GM12878 (cell line): ENCODE measurements around the gene AIF1. TPM values are rescaled to one million over a fixed set of nuclear protein-coding genes. Genes with fewer than 3 reads are reported as not detected.
A peak's percentile ranks its signal among the peaks of the same experiment; 100 is the strongest.

Experiments used
- ATAC-seq: fragments of 200-7000 bp; cut with Tn5 transposase; 3 replicates; pipeline ENCODE4 v1.9.1; 2020; ENCODE audit warnings: mild to moderate bottlenecking, moderate library complexity
- BruUV-seq: library from RNA; stranded (reverse); fragments of 400-500 nt; replicated peaks from 2 replicates; lab custom pipeline; 2021; lab: Mats Ljungman, UMichigan
- CTCF ChIA-PET: fragments of 300-600 bp; sonication (Branson Sonifier 250); formaldehyde crosslinking; extraction: SDS; loops from one replicate; lab custom pipeline; 2021; ENCODE audit warnings: inconsistent platforms; lab: Yijun Ruan, JAX
- POLR2A ChIA-PET: fragments of 350-600 bp; formaldehyde crosslinking; extraction: SDS; loops from one replicate; lab custom pipeline; 2021; ENCODE audit warnings: inconsistent platforms; lab: Charles Lee
- RAD21 ChIA-PET: fragments of 300-600 bp; sonication (Branson Sonifier 250); formaldehyde crosslinking; loops from one replicate; lab custom pipeline; 2023; ENCODE audit warnings: antibody characterized with exemption; ENCODE audit not compliant: unreplicated experiment; lab: Charles Lee
- SMC1A ChIA-PET: fragments of 300-600 bp; sonication (Branson Sonifier 250); formaldehyde crosslinking; loops from one replicate; lab custom pipeline; 2023; ENCODE audit not compliant: unreplicated experiment, uncharacterized antibody; lab: Charles Lee
- DNase-seq: peaks from one replicate; pipeline ENCODE4 v3.0.0-alpha.2; 2011; ENCODE audit warnings: low read depth, low spot score
- FAIRE-seq: peaks from 3 replicates; lab custom pipeline; 2011; peaks lifted over from hg19 to GRCh38; lab: Jason Lieb, UNC
- H2AFZ ChIP-seq: 2 replicates; pipeline ENCODE4 v1.6.0; 2011; ENCODE audit warnings: low read depth, low read length, control low read depth; ENCODE audit not compliant: control insufficient read depth
- H3K27ac ChIP-seq: 2 replicates; pipeline ENCODE4 v1.5.1; 2011; ENCODE audit warnings: control low read depth; ENCODE audit not compliant: control insufficient read depth, insufficient read depth
- H3K27me3 ChIP-seq, 2 experiments: replicated peaks in 1 of 2; 2 replicates each; pipeline versions ENCODE4 v1.6.0 to v1.6.1; 2011; ENCODE audit warnings: low read length in 1 of 2; ENCODE audit not compliant: control insufficient read depth in 2 of 2, insufficient read depth in 2 of 2
- H3K36me3 ChIP-seq, 2 experiments: 2 replicates each; pipeline ENCODE4 v1.5.1; 2011; ENCODE audit warnings: low read length in 1 of 2; ENCODE audit not compliant: control insufficient read depth in 2 of 2, insufficient read depth in 2 of 2
- H3K4me1 ChIP-seq: 2 replicates; pipeline ENCODE4 v1.6.1; 2011; ENCODE audit warnings: mild to moderate bottlenecking, low read length, moderate library complexity, mixed read lengths; ENCODE audit not compliant: control insufficient read depth, insufficient read depth
- H3K4me2 ChIP-seq: 2 replicates; pipeline ENCODE4 v1.6.0; 2011; ENCODE audit warnings: control low read depth; ENCODE audit not compliant: control insufficient read depth, insufficient read depth
- H3K4me3 ChIP-seq: fragments of 200-600 bp; sonication (generic); 2 replicates; pipeline ENCODE4 v1.5.1; 2016
- H3K79me2 ChIP-seq: 2 replicates; pipeline ENCODE4 v1.6.0; 2011; ENCODE audit warnings: low read length; ENCODE audit not compliant: control insufficient read depth, insufficient read depth
- H3K9ac ChIP-seq: 2 replicates; pipeline ENCODE4 v1.8.0; 2011; ENCODE audit warnings: low read length, control low read depth, mixed read lengths; ENCODE audit not compliant: control insufficient read depth, insufficient read depth
- H3K9me3 ChIP-seq: replicated peaks from 3 replicates; pipeline ENCODE4 v1.5.1; 2011; ENCODE audit warnings: mild to moderate bottlenecking, low read length; ENCODE audit not compliant: control insufficient read depth, insufficient read depth
- H4K20me1 ChIP-seq: 2 replicates; pipeline ENCODE4 v1.6.0; 2011; ENCODE audit not compliant: control insufficient read depth, insufficient read depth
- BACH1 ChIP-seq: fragments of 450-650 bp; IDR thresholded peaks from 2 replicates; pipeline ENCODE4 v1.6.1; 2017; ENCODE audit warnings: mild to moderate bottlenecking, borderline replicate concordance
- EGR1 ChIP-seq, 2 experiments: IDR thresholded peaks; 1 replicate in 1 of 2; 2 replicates in 1 of 2; pipeline ENCODE4 v1.6.1; 2011 to 2012; ENCODE audit warnings: low read depth in 2 of 2, low read length in 2 of 2, borderline replicate concordance in 1 of 2, mild to moderate bottlenecking in 1 of 2, moderate library complexity in 1 of 2
- GATAD2B ChIP-seq: fragments of 450-650 bp; conservative IDR thresholded peaks from 2 replicates; pipeline ENCODE4 v1.6.1; 2017; ENCODE audit warnings: low read depth, mild to moderate bottlenecking, moderate library complexity
- LARP7 ChIP-seq: fragments of 450-650 bp; IDR thresholded peaks from 2 replicates; pipeline ENCODE4 v1.6.1; 2017; ENCODE audit warnings: mild to moderate bottlenecking
- MEF2A ChIP-seq: IDR thresholded peaks from 2 replicates; pipeline ENCODE4 v1.6.1; 2011; ENCODE audit warnings: low read depth, mild to moderate bottlenecking, low read length, moderate library complexity; ENCODE audit not compliant: insufficient read depth
- MEF2B ChIP-seq: fragments of 450-650 bp; IDR thresholded peaks from 2 replicates; pipeline ENCODE4 v1.6.1; 2018; ENCODE audit warnings: mild to moderate bottlenecking, moderate library complexity; ENCODE audit not compliant: partially characterized antibody, poor library complexity, severe bottlenecking
- NBN ChIP-seq: fragments of 450-650 bp; IDR thresholded peaks from 2 replicates; pipeline ENCODE4 v1.6.1; 2016
- NR2F1 ChIP-seq: fragments of 450-650 bp; conservative IDR thresholded peaks from 2 replicates; pipeline ENCODE4 v1.6.1; 2017; ENCODE audit warnings: mild to moderate bottlenecking
- POLR2A ChIP-seq: IDR thresholded peaks from 2 replicates; pipeline ENCODE4 v1.6.1; 2011; ENCODE audit warnings: low read depth, mild to moderate bottlenecking, low read length
- SMAD1 ChIP-seq: fragments of 450-650 bp; IDR thresholded peaks from 2 replicates; pipeline ENCODE4 v1.6.1; 2018; ENCODE audit warnings: mild to moderate bottlenecking, low read depth; ENCODE audit not compliant: partially characterized antibody
- SREBF2 ChIP-seq: IDR thresholded peaks from 2 replicates; pipeline ENCODE4 v1.6.1; 2012; ENCODE audit warnings: mild to moderate bottlenecking, low read length
- TAF1 ChIP-seq: IDR thresholded peaks from 2 replicates; pipeline ENCODE4 v1.6.1; 2011; ENCODE audit warnings: mild to moderate bottlenecking, low read depth, low read length, borderline replicate concordance
- TARDBP ChIP-seq: IDR thresholded peaks from 2 replicates; pipeline ENCODE4 v1.6.1; 2016; ENCODE audit warnings: borderline replicate concordance
- TCF3 ChIP-seq: IDR thresholded peaks from 2 replicates; pipeline ENCODE4 v1.6.1; 2012; ENCODE audit warnings: low read depth, mild to moderate bottlenecking, low read length, borderline replicate concordance; ENCODE audit not compliant: insufficient read depth
- TCF7 ChIP-seq: IDR thresholded peaks from 2 replicates; pipeline ENCODE4 v1.6.1; 2014; ENCODE audit warnings: antibody characterized with exemption, borderline replicate concordance
- ZBED1 ChIP-seq: IDR thresholded peaks from 2 replicates; pipeline ENCODE4 v1.6.1; 2016; ENCODE audit warnings: borderline replicate concordance
- ZNF207 ChIP-seq: fragments of 450-650 bp; IDR thresholded peaks from 2 replicates; pipeline ENCODE4 v1.6.1; 2014; ENCODE audit warnings: antibody characterized with exemption, mild to moderate bottlenecking, borderline replicate concordance
- ZNF687 ChIP-seq: fragments of 450-650 bp; IDR thresholded peaks from 2 replicates; pipeline ENCODE4 v1.6.1; 2017; ENCODE audit warnings: mild to moderate bottlenecking, moderate library complexity
- WGBS: methylation state at CpG from one replicate; pipeline ENCODE4 v1.1.6; 2016; ENCODE audit warnings: low lambda C conversion rate; ENCODE audit not compliant: insufficient replicate concordance, insufficient coverage; ENCODE audit errors: missing lambda C conversion rate; 5-methylcytosine and 5-hydroxymethylcytosine counted together
- in situ Hi-C: fragments of 300-500 bp; cut with MboI; formaldehyde crosslinking; loops from 9 replicates; pipeline ENCODE4 v1.14.3; 2018; ENCODE audit warnings: mixed read lengths
- intact Hi-C: fragments of 100-400 bp; cut with micrococcal nuclease; formaldehyde crosslinking; loops from one replicate; pipeline ENCODE4 v1.14.2; 2022; ENCODE audit not compliant: unreplicated experiment
- polyA plus RNA-seq, 11 experiments: library from polyadenylated mRNA; depleted of rRNA in 4 of 11; unstranded in 6 of 11; stranded (reverse) in 5 of 11; fragments of >200 nt; fragmentation: Nextera tagmentation in 4 of 11; fragmentation: Illumina TruSeq in 1 of 11; extraction: Ambion mirVana in 4 of 11; extraction: Trizol in 1 of 11; gene quantifications; 1 replicate in 1 of 11; 2 replicates in 10 of 11; pipeline versions ENCODE4 v1.2.1 to v1.2.3, GENCODE V29; 2011 to 2016; ENCODE audit warnings: inconsistent platforms in 2 of 11, missing spikeins in 2 of 11, low read depth in 1 of 11
- total RNA-seq, 4 experiments: library from RNA; depleted of rRNA in 3 of 4; stranded (reverse); fragments of >200 nt in 3 of 4; fragmentation: Illumina TruSeq in 1 of 4; extraction: Trizol in 1 of 4; gene quantifications; 2 replicates each; pipeline versions ENCODE4 v1.2.1 to v1.2.3, GENCODE V29; 2013 to 2021
- TF ChIP-seq, protein P1 (sequence below): fragments of 450-650 bp; IDR thresholded peaks from 2 replicates; pipeline ENCODE4 v1.6.1; 2017; ENCODE audit warnings: low read depth, mild to moderate bottlenecking, moderate library complexity

AIF1 gene
- total and polyA plus RNA-seq, 10 of the 15 experiments (the other 5 are each of a cell fraction or from before 2014, with no cell fraction given), result 1.9 to 256 (median 134) TPM

DNA sequence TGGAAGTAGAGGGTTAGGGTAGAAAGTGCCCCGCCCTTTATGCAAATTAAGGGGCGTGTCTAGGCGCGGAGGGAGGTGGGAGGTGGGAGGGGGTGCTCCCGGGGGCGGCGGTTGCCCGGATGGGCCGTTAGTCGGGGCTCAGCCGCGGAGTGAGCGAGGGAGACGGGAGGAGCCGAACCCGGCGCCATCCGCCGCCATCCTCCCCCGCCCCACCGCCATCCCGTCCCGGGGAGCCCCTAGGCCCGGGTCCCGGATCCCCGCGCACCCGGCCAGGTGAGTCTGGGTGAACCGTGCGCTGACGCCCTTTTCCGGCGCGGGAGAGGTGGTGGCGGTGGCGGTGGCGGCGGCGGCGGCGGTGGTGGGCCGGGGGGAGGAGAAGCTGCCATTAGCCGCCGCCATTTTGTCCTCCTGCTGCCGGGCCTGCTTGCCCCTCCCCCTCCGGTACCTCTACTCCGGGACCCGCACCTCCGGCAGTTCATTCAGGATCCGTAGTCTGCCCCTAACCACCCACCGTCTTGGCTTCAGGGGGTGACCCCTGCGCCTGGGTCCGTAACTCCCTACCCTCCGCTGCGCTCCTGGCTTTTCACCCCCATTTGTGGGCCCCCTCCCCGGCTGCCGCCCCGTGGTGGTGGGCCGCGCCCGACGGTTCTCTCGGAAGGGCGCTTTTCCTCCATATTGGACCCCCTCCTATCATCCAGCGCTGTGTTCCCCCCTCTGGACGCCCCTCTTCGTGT lies 5.7 kb downstream of the AIF1 start, which contains the start of gene PRRC2A:
PRRC2A (plus strand) TSS at position 130 of the 734 bp plus-strand sequence. CDS start 2,075 bp downstream, outside the sequence.
- H3K9me3 ChIP-seq, result no peaks in the 10 kb centered on the region
- intact Hi-C loops, result loop anchor here (1.0 kb wide), 2 partner anchors 32 to 45 kb away; partner anchors contain the start of gene BAG6
- H2AFZ ChIP-seq, result peak within 1 kb of the TSS; percentile 77
- RAD21 ChIA-PET, result no interaction called here
- peak within 1 kb of the TSS; percentile 98 for H3K27ac ChIP-seq
- H3K4me2 ChIP-seq, result peak within 1 kb of the TSS; percentile 80
- H3K79me2 ChIP-seq, result peaks cover 48% of the 10 kb centered on the region
- H3K4me1 ChIP-seq, result peaks cover 13% of the 10 kb centered on the region
- in situ Hi-C loops, result no loop called here
- no TSS peak for BruUV-seq
- peaks cover 4% of the 10 kb centered on the region; the same call in 1 of the 2 replicates for H4K20me1 ChIP-seq
- SMC1A ChIA-PET, result interaction anchor here (0.8 to 2.9 kb wide), 12 partner anchors 11 to 209 kb away, joined by 3 to 15 read pairs (median 6); partner anchors contain the start of genes BAG6, C6orf47, DDX39B and GPANK1
- peak within 1 kb of the TSS; percentile 99 for H3K9ac ChIP-seq
- FAIRE-seq (peak; percentile 23), DNase-seq (no peak), ATAC-seq (peak; percentile 77)
- H3K27me3 ChIP-seq, result no peaks in the 10 kb centered on the region
- CTCF ChIA-PET, result interaction anchor here (0.7 to 3.0 kb wide), 3 partner anchors 22 to 24 kb away, joined by 3 to 17 read pairs (median 4); no protein-coding TSS in a partner anchor
- peaks cover 17 to 27% of the 10 kb centered on the region in 2 experiments for H3K36me3 ChIP-seq
- POLR2A ChIA-PET, result interaction anchor here (0.6 to 5.2 kb wide), 11 partner anchors 11 to 201 kb away, joined by 3 to 58 read pairs (median 3); partner anchors contain the start of genes APOM, BAG6, C6orf47 and CLIC1
- peak within 1 kb of the TSS; percentile 86 for H3K4me3 ChIP-seq
- WGBS, result 2% methylated on average over 17 of the region's 67 CpGs
- peak; percentile 55 for TF ChIP-seq NR2F1
- peak in 1 of 2 experiments; percentile 88; a peak in 2 of 3 replicates for TF ChIP-seq EGR1 (IDR thresholded peaks at IDR 0.05; ENCODE audit: borderline replicate concordance in 1 of 2, low read depth in 2 of 2, low read length in 2 of 2)
- TF ChIP-seq MEF2B, result peak; percentile 22
- 0 out of 2 replicates have a peak, but pooled peaks have one; percentile 34 for TF ChIP-seq NBN
- TF ChIP-seq, protein P1, sequence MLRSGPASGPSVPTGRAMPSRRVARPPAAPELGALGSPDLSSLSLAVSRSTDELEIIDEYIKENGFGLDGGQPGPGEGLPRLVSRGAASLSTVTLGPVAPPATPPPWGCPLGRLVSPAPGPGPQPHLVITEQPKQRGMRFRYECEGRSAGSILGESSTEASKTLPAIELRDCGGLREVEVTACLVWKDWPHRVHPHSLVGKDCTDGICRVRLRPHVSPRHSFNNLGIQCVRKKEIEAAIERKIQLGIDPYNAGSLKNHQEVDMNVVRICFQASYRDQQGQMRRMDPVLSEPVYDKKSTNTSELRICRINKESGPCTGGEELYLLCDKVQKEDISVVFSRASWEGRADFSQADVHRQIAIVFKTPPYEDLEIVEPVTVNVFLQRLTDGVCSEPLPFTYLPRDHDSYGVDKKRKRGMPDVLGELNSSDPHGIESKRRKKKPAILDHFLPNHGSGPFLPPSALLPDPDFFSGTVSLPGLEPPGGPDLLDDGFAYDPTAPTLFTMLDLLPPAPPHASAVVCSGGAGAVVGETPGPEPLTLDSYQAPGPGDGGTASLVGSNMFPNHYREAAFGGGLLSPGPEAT, result no peak
- TF ChIP-seq TCF3, result 0 out of 2 replicates have a peak, but pooled peaks have one; percentile 36
- TF ChIP-seq TARDBP, result no peak
- peak; percentile 80 for TF ChIP-seq LARP7
- TF ChIP-seq ZBED1, result no peak
- peak; percentile 89 for TF ChIP-seq TAF1
- TF ChIP-seq ZNF687, result peak; percentile 67
- TF ChIP-seq BACH1, result peak; percentile 52
- TF ChIP-seq POLR2A, result peak; percentile 90
- TF ChIP-seq SMAD1, result no peak
- TF ChIP-seq SREBF2, result 0 out of 2 replicates have a peak, but pooled peaks have one; percentile 1
- no peak for TF ChIP-seq MEF2A
- peak; percentile 53 for TF ChIP-seq GATAD2B
- TF ChIP-seq ZNF207, result 0 out of 2 replicates have a peak, but pooled peaks have one; percentile 22
- TF ChIP-seq TCF7, result no peak
